NCI-H510A (cell line): ENCODE data around the gene GNG4.
"Not testable (repeated sequence)": the region's sequence is repeated elsewhere in the genome, so short reads cannot be mapped to it uniquely, and the experiment has no call there.

Source experiments
- DNase-seq: peaks from one replicate; lab custom pipeline; 2025; lab: John Stamatoyannopoulos, UW

Gene GNG4

DNA sequence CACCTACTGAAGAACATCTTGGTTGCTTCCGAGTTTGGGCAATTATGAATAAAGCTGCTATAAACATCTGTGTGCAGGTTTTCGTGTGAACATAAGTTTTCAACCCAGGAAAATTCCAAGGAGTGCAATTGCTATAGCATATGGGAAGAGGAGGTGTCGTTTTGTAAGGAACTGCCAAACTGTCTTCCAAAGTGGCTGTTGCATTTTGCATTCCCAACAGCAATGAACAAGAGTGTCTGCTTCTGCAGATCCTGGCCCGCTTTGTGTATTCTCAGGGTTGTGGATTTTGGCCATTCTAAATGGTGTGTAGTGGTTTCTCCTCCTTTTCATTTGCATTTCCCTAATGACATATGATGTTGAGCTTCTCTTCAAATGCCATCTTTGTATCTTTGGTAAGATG lies 23.8 kb downstream of the GNG4 start:
- DNase-seq = no peak

DNA sequence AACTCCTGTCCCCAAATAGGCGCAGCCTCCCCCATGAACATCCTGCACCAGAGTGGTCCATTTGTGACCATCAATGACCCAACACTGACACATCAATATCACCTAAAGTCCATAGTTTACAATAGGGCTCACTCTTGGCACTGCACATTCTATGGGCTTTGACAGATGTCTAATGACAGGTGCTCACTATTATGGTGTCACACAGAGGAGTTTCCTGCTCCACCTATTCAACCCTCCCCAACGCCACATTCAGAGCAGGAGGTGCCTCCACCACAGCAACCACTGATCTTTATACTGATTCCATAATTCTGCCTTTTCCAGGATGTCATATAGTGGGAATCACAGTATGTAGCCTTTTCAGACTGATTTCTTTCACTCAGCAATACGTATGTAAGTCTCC lies 24.2 kb downstream of the GNG4 start:
- no peak for DNase-seq

DNA sequence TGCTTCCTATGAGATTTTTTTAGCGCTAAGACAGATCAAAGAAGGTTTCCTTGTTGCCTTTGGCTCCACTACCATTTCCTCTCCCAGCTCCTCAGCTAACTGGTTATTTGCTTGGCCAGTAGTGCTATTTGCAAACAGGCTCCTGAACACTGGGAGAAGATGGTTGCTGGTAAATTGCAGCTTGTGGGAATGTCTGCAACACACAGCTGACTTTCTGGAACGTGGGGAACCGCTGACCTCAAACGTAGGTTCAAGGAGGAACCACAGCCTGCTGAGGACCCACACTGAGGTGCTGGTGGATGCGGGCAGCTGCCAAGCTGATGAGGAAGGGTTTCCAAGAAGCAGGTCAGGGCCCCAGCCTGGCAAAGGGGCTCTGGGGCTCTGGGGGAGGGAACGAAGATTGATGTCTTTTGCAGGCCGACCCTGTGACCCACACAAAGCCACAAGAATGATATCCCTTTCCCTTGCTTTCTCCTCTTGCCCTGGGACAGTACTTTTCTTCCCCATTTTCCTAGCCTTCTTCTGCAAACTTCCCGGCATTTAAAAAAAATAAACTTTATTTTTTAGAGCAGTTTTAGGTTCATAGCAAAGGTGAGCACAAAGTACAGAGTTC lies 24.8 kb downstream of the GNG4 start:
- no peak for DNase-seq

DNA sequence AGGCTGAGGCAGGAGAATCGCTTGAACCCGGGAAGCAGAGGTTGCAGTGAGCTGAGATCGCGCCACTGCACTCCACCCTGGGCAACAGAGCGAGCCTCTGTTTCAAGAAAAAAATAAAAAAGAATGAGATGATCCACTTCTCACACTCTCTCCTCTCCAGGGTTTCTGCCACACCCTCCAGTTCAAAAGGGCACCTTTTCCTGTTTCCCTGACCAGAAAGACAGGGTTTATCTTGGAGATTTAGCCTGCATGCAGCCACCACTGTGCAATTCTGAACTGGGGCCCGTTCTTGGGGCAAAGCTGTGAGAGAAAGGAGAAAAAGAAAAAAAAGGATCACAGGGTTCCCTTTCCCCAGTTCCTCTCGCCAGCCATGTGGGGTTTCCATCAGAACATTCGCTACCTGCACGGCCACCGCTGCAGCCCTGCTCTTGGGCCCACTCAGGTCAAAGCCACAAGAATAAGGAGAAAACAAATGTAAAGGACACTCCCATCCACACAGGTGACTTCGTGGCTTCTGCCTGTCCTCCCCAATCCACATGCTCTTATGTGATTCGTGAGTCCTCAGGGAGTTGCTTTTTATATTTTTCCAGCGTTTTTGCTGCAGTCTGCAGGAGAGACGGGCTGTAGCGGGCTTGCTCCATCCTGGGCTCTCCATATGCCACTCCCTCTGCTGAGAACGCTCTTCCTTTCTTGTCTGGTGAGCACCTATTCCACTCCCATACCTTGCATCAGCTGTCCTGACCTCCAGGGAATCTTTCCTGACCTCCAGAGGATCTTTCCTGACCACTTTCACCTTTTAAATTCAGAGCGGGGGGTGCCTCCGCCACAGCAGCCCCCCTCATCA lies 26.4 kb downstream of the GNG4 start:
- DNase-seq = no peak

DNA sequence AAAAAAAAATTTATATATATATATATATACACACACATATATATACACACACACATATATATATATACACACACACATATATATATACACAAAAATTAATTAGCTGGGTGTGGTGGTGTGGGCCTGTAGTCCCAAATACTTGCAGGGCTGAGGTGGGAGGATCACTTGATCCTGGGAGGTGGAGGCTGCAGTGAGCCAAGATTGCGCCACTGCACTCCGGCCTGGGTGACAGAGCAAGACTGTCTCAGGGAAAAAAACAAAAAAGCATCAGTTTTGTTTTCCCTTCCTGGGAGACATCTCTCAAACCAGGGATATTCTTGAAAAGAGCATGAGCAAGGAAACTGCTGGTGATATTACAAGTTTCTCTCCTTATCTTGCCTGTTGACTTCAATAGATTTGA lies 30.4 kb downstream of the GNG4 start:
- not testable (repeated sequence) for DNase-seq

DNA sequence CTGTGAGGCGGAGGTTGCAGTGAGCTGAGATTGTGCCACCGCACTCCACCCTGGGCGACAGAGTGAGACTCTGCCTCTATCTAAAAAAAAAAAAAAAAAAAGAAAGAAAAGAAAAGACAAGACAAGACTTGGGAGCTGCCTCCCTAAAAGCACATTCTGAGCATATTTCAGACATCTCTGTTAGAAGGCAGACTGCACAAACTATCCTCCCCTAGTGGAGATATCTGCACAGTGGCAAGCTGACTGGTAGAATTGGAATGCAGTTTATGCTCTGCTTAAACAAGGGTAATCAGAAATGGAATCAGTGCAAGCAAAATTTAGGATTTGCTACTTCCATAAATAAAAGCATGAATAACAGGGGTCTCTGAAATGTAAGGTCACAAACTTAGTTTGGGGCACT lies 31.8 kb downstream of the GNG4 start:
- no peak for DNase-seq

DNA sequence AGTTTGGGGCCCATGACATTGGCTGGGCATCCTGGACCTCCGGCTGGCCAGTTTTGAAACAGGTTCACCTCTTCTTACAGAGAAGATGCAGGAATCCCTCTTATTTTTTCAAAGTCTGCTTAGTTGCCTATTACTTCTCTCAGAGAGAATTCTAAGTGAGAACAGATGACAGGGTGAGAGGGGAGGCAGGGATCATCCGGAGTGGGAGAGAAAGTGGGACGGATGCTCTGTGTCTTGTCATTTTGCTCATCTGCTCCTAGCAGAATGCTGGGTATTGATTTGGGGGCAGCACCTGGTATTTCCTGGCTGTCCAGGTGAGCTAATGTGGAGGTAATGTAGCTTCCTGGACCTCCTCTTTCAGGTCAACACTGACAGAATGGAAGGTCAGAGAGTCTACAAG lies 32.4 kb downstream of the GNG4 start:
- DNase-seq = no peak

DNA sequence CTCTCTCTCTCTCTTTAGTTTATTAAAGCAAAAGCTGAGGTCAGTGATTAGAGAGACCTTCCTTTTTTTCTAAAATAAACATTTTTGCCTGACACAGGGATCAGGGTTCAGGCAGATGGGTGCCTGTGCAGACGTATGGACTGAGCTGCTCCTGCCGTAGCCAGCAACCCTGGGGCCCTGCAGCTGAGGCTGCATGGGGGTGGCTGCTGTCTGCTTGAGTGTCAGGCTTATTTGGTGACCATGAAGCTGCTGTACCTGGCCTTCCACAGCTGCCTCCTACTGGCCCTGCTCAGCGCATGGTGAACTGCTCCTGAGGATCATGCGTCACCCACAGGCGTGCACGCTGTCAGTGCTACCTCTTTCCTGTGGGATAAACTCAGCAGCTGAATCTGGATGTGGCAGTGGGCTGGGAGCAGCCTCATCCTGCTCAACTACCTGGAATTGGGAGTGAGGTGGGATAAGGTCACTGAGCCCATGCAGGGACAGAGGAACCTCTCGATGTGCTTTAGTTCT lies 35.1 kb downstream of the GNG4 start:
- no peak for DNase-seq

DNA sequence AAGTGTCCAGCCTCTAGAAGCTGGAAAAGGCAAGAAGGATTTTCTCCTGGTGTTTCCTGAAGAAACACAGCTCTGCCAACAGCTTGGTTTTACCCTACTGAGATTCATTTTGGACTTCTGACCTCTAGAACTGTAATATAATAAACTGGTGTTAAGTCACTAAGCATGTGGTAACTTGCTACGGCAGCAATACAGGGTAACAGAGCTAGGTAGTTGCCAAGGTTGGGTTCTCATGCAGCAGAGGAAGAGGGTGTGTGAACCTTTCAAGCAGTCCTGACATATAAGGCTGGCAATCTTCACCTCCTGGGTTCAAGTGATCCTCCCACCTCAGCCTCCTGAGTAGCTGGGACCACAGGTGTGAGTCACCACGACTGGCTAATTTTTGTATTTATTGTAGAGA lies 36.0 kb downstream of the GNG4 start:
- no peak for DNase-seq

DNA sequence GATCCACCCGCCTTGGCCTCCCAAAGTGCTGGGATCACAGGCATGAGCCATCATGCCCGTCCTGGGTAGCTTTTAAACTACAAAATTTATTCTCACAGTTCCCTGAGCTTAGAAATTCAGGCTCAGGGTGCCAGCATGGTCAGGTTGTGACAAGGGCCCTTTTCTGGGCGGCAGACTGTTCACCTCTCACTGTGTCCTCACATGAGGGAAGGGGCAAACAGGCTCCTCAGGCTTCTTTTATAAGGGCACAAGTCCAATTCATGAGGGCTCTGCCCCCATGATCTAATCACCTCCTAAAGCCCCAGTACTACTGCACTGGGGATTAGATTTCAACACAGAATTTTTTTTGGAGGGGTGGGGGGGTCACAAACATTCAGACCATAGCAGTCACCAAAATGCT lies 36.8 kb downstream of the GNG4 start:
- no peak for DNase-seq

DNA sequence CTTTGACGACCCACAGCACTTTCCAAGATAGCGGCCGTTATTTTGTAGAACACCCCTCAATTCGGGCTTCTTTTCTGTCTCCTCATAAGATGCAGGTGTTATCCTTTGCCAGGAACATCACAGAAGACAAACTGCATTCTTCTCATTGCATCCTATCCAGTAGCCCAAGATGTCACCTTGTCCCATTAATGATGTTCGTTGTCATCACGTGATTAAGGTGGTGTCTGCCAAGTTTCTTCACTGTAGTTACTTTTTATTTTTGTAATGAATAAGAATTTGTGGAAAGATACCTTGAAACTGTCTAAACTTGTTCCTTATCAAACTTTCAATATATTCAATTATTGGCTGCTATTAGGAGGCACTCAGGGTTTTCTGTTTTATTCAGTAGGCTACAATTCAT lies 39.4 kb downstream of the GNG4 start:
- DNase-seq = no peak

DNA sequence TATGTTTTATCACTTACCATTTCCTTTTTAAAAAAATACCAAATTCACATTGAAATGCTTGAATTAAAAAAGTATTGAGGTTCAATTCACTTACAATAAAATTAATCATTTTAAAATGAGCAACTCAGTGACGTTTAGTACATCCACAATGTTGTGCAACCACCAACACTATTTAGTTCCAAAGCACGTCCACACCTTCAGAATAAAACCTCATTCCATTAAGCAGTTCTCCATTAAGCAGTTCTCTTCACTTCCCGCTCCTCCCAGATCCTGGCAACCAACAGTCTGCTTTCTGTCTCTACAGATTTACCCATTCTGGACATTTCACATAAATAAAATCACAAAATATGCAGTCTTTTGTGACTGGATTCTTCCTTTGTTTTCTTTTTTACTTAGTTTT lies 41.3 kb downstream of the GNG4 start:
- no peak for DNase-seq

DNA sequence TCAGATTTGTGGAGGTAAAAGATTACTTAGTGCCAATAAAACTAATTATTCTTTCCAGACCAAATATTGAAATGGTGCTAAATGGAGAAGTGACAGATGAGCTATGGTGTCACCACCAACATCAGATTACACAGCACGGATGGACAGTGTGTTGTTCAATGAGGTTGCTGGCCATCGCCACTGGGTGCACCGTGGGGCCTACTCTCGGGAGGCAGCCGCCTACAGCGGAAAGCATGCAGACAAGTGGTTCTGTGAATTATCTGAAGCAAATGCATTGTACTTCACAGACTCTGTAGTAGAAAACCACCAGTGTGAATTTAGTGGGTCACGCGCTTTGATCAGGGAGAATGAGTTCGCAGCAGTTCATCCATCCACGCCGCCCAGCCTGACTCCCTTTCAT lies 42.3 kb downstream of the GNG4 start:
- DNase-seq = no peak

DNA sequence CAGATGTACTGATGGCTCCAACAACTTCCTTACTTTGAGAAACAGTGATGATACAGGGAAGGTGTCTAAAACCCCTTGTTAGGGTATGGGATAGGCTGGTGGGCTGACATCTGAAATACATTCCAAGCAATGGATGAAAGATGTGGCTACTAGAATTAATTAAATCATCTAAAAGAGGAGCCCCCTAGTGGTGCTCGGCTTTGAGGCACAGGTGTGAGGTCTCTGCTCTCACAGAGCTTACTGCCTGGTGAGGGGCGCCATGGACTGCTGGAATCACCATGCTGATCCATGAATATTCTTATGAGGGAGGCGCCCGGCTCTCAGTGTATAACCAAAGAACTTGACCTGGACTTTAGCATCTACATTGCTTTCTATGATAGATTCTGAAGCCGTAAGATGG lies 48.5 kb downstream of the GNG4 start:
- DNase-seq = no peak

DNA sequence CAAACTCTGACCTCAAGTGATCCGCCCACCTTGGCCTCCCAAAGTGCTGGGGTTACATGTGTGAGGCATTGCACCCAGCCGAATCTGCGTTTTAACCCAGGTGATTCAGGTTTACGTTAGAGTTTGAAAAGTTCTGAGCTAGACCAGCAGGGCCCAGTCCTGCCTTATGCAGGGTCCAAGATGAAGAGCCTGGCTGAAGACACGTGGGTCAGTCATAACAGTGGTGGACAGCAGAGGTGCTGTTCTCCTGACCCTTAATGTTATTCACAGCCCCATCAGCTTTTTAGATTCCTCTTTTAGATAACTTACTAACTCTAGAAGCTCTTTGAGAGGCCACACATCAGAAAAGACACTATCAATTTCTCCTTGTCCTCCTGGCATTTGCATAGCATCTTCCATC lies 50.0 kb downstream of the GNG4 start:
- DNase-seq = no peak

DNA sequence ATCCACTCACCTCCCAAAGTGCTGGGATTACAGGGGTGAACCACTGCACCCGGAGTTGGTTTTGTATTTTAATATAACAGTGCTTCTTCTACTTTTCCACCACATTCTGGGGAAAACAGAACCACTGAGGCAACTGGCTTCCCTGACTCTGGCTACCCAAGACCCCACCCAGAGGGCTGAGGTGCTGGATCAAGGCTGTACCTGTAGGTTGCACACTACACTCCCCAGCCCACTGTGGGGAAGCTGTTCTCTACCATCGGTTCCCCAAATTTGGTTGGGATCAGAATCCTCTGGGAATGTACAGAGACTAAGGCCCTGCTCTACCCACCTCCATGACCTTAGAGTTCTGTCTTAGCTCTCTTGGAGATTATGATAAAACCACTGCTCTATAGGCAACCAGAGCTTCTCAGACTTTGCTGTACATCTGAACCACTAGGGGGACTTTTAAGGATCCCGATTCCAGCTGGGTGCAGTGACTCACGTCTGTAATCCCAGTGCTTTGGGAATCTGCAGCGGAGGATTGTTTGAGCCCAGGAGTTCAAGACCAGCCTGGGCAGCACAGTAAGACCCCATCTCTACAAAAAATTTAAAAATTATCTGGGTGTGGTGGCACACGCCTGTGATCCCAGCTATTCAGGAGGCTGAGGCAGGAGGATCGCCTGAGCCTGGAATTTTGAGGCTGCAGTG lies 51.6 kb downstream of the GNG4 start:
- no peak for DNase-seq

DNA sequence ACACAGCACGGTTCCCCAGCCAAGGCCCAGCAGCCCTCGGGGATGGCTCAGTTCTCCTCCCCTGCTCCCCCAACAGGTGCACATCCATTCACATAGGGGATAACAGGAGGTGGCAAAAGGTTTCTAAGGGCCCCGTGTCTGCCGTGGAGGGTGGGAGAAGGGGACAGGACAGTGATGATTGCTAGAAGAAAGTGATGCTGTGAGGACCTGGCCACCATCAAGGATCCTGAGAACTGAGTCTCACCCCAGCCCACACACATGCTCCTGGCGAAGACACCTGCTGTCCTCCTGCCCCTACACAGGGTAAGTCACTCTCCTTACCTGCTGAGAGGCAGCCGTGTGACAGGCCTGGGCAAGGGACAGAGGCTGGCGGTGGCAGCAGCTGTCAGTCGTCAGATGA lies 54.5 kb downstream of the GNG4 start:
- no peak for DNase-seq

DNA sequence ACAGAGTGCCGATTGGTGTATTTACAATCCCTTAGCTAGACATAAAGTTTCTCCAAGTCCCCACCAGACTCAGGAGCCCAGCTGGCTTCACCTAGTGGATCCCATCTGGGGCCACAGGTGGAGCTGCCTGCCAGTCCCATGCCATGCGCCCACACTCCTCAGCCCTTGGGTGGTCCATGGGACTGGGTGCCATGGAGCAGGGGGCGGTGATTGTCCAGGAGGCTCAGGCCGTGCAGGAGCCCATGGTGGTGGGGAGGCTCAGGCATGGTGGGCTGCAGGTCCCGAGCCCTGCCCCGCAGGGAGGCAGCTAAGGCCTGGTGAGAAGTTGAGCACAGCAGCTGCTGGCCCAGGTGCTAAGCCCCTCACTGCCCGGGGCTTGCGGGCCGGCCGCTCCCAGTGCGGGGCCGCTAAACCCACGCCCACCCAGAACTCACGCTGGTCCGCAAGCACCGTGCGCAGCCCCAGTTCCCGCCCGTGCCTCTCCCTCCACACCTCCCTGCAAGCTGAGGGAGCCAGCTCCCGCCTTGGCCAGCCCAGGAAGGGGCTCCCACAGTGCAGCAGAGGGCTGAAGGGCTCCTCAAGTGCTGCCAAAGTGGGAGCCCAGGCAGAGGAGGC lies 55.2 kb downstream of the GNG4 start:
- not testable (repeated sequence) for DNase-seq

DNA sequence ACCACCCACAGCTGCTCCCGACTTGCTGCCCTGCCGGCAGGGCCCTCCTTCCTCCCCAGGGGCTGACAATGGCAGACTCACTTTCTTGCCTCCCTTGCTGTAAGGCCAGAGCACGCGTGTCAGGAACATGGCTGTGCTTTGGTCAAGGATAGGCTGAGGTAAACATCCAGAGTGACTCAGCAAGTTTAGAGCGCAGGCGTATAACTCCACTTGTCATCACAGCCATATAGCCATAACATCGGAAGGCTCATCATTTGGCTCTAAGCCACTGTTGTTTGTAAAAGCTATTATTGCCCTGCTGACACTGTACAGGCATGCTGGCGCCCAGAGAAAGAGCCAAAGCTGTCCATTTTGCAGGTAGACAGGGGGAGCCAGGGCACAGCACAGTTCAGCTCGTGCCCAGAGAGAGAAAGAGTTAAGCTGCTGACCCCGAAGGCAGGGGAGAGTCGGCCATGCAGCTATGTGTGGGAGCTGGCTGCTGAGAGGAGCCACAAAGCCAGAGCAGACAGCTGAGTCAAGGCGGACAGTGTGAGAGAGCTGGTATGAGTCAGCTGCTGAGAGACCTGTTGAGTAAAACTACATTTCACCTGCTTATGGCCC lies 60.6 kb downstream of the GNG4 start:
- DNase-seq = no peak

DNA sequence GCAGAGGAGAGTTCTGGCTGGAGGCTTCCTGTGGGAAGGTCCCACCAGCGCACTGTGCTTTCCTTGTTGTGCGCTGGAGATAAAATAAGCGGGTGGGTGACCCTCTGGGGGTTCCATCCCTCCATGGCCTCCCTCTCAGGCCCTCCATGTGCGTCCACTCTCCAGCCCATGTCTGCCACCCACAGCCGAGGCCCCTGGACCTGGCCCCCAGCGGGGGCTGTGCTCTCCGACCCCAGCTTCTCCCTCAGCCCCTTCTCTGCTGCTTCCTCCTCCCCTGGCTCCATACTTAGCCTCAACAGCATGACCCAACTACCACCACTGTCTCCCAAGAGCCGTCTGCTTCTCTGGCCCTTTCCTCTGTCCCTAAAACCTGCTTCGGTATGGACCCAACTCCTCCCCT lies 61.4 kb downstream of the GNG4 start:
- DNase-seq = no peak

DNA sequence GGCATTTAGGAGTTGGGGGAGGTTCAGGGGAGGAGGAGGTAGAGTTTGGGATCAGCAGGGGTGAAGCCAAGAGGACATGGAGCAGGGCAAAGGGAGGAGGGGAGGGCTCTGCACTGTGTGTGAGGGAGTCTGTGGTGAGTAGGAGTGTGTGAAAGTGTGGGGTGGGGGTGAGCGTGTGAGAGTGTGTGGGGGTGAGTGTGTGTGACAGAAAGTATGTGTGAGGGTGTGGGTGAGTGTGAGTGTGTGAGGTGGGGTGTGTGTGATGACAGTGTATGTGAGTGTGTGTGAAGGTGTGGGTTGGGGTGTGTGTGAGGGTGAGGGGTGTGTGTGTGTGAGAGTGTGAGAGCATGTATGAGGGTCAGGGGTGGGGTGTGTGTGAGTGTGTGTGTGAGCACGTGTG lies 62.6 kb downstream of the GNG4 start:
- no peak for DNase-seq

DNA sequence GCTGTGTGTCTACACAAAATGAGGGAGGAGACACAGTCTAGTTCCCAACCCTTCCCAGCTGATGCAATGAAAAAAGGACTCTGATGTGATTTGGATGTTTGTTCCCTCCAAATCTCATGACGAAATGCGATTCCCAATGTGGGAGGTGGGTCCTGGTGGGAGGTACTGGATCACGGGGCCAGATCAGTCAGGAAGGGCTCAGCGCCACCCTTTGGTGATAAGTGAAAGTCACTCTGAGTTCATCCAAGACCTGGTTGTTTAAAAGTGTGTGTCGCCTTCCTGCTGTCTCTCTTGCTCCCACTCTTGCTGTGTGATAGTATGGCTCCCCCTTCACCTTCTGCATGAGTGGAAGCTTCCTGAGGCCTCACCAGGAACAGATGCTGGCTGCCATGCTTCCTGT lies 63.2 kb downstream of the GNG4 start:
- no peak for DNase-seq
